Trophoblast cell (in vitro differentiated cells and primary cell): ENCODE results near the gene VMP1.

Source experiments
- DNase-seq, 2 donors: peaks; one replicate each; pipeline ENCODE4 v3.0.0-alpha.2; 2016
- H2AFZ ChIP-seq: 2 replicates; pipeline ENCODE4 v1.6.1; 2013; ENCODE audit warnings: low read length, moderate library complexity, mild to moderate bottlenecking; ENCODE audit not compliant: insufficient read depth, poor library complexity
- H2AK5ac ChIP-seq: 2 replicates; pipeline ENCODE4 v1.6.1; 2013; ENCODE audit warnings: mild to moderate bottlenecking, low read length
- H2BK120ac ChIP-seq: 2 replicates; pipeline ENCODE4 v1.6.1; 2013; ENCODE audit warnings: low read length, mild to moderate bottlenecking, moderate library complexity; ENCODE audit not compliant: insufficient read depth, poor library complexity
- H2BK12ac ChIP-seq: 2 replicates; pipeline ENCODE4 v1.6.1; 2013; ENCODE audit warnings: mild to moderate bottlenecking, low read length, moderate library complexity
- H2BK5ac ChIP-seq: 2 replicates; pipeline ENCODE4 v1.6.1; 2013; ENCODE audit warnings: low read length, low read depth, moderate library complexity, mild to moderate bottlenecking; ENCODE audit not compliant: poor library complexity
- H3K14ac ChIP-seq: 2 replicates; pipeline ENCODE4 v1.6.1; 2013; ENCODE audit warnings: mild to moderate bottlenecking, low read length
- H3K18ac ChIP-seq: 2 replicates; pipeline ENCODE4 v1.6.1; 2013; ENCODE audit warnings: mild to moderate bottlenecking, low read length
- H3K23ac ChIP-seq: 2 replicates; pipeline ENCODE4 v1.6.1; 2013; ENCODE audit warnings: low read length
- H3K27ac ChIP-seq: 2 replicates; pipeline ENCODE4 v1.5.1; 2013; ENCODE audit warnings: low read depth, mild to moderate bottlenecking, inconsistent platforms, low read length, moderate library complexity
- H3K27me3 ChIP-seq: 2 replicates; pipeline ENCODE4 v1.6.1; 2013; ENCODE audit warnings: inconsistent platforms, mild to moderate bottlenecking, low read length, moderate library complexity; ENCODE audit not compliant: insufficient read depth
- H3K36me3 ChIP-seq, 2 experiments: 1 replicate in 1 of 2; 2 replicates in 1 of 2; pipeline ENCODE4 v1.6.1; 2013; ENCODE audit warnings: low read length in 2 of 2, mild to moderate bottlenecking in 2 of 2, moderate library complexity in 1 of 2; ENCODE audit not compliant: insufficient read depth in 2 of 2, control insufficient read depth in 1 of 2
- H3K4ac ChIP-seq: 2 replicates; pipeline ENCODE4 v1.6.1; 2013; ENCODE audit warnings: low read depth, mild to moderate bottlenecking, low read length, moderate library complexity
- H3K4me1 ChIP-seq, 2 experiments: 1 replicate in 1 of 2; 2 replicates in 1 of 2; pipeline ENCODE4 v1.6.1; 2013; ENCODE audit warnings: low read length in 2 of 2, mild to moderate bottlenecking in 2 of 2, moderate library complexity in 1 of 2; ENCODE audit not compliant: insufficient read depth in 2 of 2, control insufficient read depth in 1 of 2
- H3K4me2 ChIP-seq: 2 replicates; pipeline ENCODE4 v1.6.1; 2013; ENCODE audit warnings: inconsistent platforms, mild to moderate bottlenecking, low read length, moderate library complexity
- H3K4me3 ChIP-seq: 2 replicates; pipeline ENCODE4 v1.5.1; 2013; ENCODE audit warnings: mild to moderate bottlenecking, low read depth, low read length, inconsistent platforms
- H3K79me1 ChIP-seq: one replicate; pipeline ENCODE4 v1.6.1; 2013; ENCODE audit warnings: low read length
- H3K79me2 ChIP-seq: 2 replicates; pipeline ENCODE4 v1.6.1; 2013; ENCODE audit warnings: low read length, mild to moderate bottlenecking; ENCODE audit not compliant: control insufficient read depth, insufficient read depth, poor library complexity
- H3K9ac ChIP-seq: 2 replicates; pipeline ENCODE4 v1.6.1; 2013; ENCODE audit warnings: mild to moderate bottlenecking, low read length
- H3K9me3 ChIP-seq: 2 replicates; pipeline ENCODE4 v1.6.1; 2013; ENCODE audit warnings: low read depth, mild to moderate bottlenecking, control low read depth, inconsistent platforms, low read length; ENCODE audit not compliant: insufficient read depth
- H4K12ac ChIP-seq: 2 replicates; pipeline ENCODE4 v1.6.1; 2013; ENCODE audit warnings: low read depth, mild to moderate bottlenecking, low read length, moderate library complexity
- H4K8ac ChIP-seq: 2 replicates; pipeline ENCODE4 v1.6.1; 2013; ENCODE audit warnings: low read depth, mild to moderate bottlenecking, low read length, moderate library complexity
- H4K91ac ChIP-seq: one replicate; pipeline ENCODE4 v1.6.1; 2013; ENCODE audit warnings: low read depth, mild to moderate bottlenecking, low read length, moderate library complexity
- WGBS: extraction: QIAGEN DNeasy Blood & Tissue Kit; methylation state at CpG from one replicate; pipeline ENCODE4 v1.1.7; 2013; ENCODE audit warnings: missing lambda C conversion rate; ENCODE audit not compliant: insufficient read length, insufficient coverage; ENCODE audit errors: extremely low coverage; 5-methylcytosine and 5-hydroxymethylcytosine counted together

Gene VMP1

GRCh38 chr17:59669944-59670343 lies 37.5 kb upstream of the VMP1 start:
- H3K4me2 ChIP-seq: no peak overlapping the region
- no peak overlapping the region for H2BK120ac ChIP-seq
- H2AFZ ChIP-seq: no peak overlapping the region
- no peak overlapping the region for H3K18ac ChIP-seq
- no peak overlapping the region for H2BK12ac ChIP-seq
- H3K14ac ChIP-seq: no peak overlapping the region
- H3K9me3 ChIP-seq: no peaks in the 10 kb centered on the region
- H3K36me3 ChIP-seq: peaks cover 11 to 27% of the 10 kb centered on the region in 2 experiments
- H2BK5ac ChIP-seq: no peak overlapping the region
- no peaks in the 10 kb centered on the region for H3K4me1 ChIP-seq
- H3K9ac ChIP-seq: no peak overlapping the region
- H3K79me2 ChIP-seq: no peaks in the 10 kb centered on the region
- no peak for DNase-seq
- no peak overlapping the region for H3K27ac ChIP-seq
- no peak overlapping the region for H4K12ac ChIP-seq
- no CpG with 5 or more reads among the region's 1 CpG for WGBS
- no peaks in the 10 kb centered on the region for H3K27me3 ChIP-seq
- no peaks in the 10 kb centered on the region for H3K79me1 ChIP-seq
- H3K4me3 ChIP-seq: no peak overlapping the region
- no peak overlapping the region for H3K4ac ChIP-seq
- no peak overlapping the region for H4K8ac ChIP-seq
- no peak overlapping the region for H2AK5ac ChIP-seq
- no peak overlapping the region for H4K91ac ChIP-seq
- no peak overlapping the region for H3K23ac ChIP-seq

GRCh38 chr17:59671386-59671785 lies 36.1 kb upstream of the VMP1 start:
- no peak overlapping the region for H3K4ac ChIP-seq
- H3K4me3 ChIP-seq: no peak overlapping the region
- H3K27ac ChIP-seq: no peak overlapping the region
- no peak overlapping the region for H4K12ac ChIP-seq
- no peak overlapping the region for H2AFZ ChIP-seq
- H3K9ac ChIP-seq: no peak overlapping the region
- WGBS: no CpG with 5 or more reads among the region's 1 CpG
- H3K36me3 ChIP-seq: peaks cover 8 to 23% of the 10 kb centered on the region in 2 experiments
- no peak overlapping the region for H3K14ac ChIP-seq
- H2BK120ac ChIP-seq: no peak overlapping the region
- no peak for DNase-seq
- no peaks in the 10 kb centered on the region for H3K79me1 ChIP-seq
- no peak overlapping the region for H2AK5ac ChIP-seq
- H3K23ac ChIP-seq: no peak overlapping the region
- H3K79me2 ChIP-seq: no peaks in the 10 kb centered on the region
- no peak overlapping the region for H3K18ac ChIP-seq
- no peaks in the 10 kb centered on the region for H3K27me3 ChIP-seq
- no peak overlapping the region for H4K8ac ChIP-seq
- no peaks in the 10 kb centered on the region for H3K9me3 ChIP-seq
- no peak overlapping the region for H2BK12ac ChIP-seq
- H4K91ac ChIP-seq: no peak overlapping the region
- H2BK5ac ChIP-seq: no peak overlapping the region
- no peaks in the 10 kb centered on the region for H3K4me1 ChIP-seq
- H3K4me2 ChIP-seq: no peak overlapping the region

- Histone ChIP-seq H3K23ac (no peak overlapping the region), H3K14ac (no peak overlapping the region), H3K9me3 (no peaks in the 10 kb centered on the region), H3K36me3 (peaks cover 17 to 29% of the 10 kb centered on the region in 2 experiments), H2BK5ac (no peak overlapping the region), H3K4me2 (no peak overlapping the region), H3K4ac (no peak overlapping the region), H3K4me3 (no peak overlapping the region), H2AFZ (no peak overlapping the region), H3K27me3 (no peaks in the 10 kb centered on the region), H3K4me1 (no peaks in the 10 kb centered on the region), H3K79me1 (no peaks in the 10 kb centered on the region), H2BK12ac (no peak overlapping the region), H2BK120ac (no peak overlapping the region), H3K9ac (no peak overlapping the region), H3K79me2 (no peaks in the 10 kb centered on the region), H4K12ac (no peak overlapping the region), H4K8ac (no peak overlapping the region), H3K18ac (no peak overlapping the region), H3K27ac (no peak overlapping the region), H2AK5ac (no peak overlapping the region), H4K91ac (no peak overlapping the region)
- no CpG with 5 or more reads among the region's 1 CpG for WGBS
- no peak for DNase-seq
These were observed 32.2 kb upstream of the VMP1 start for GRCh38 chr17:59675231-59675630.

GRCh38 chr17:59676716-59677115 lies 30.7 kb upstream of the VMP1 start:
- Histone ChIP-seq H2AK5ac (no peak overlapping the region), H3K14ac (no peak overlapping the region), H3K4me1 (no peaks in the 10 kb centered on the region), H3K4me3 (no peak overlapping the region), H3K4me2 (no peak overlapping the region), H3K79me1 (no peaks in the 10 kb centered on the region), H2BK5ac (no peak overlapping the region), H2AFZ (no peak overlapping the region), H3K18ac (no peak overlapping the region), H4K12ac (no peak overlapping the region), H3K27me3 (no peaks in the 10 kb centered on the region), H2BK12ac (no peak overlapping the region), H3K27ac (no peak overlapping the region), H3K36me3 (peaks cover 17 to 32% of the 10 kb centered on the region in 2 experiments), H3K79me2 (no peaks in the 10 kb centered on the region), H3K23ac (no peak overlapping the region), H2BK120ac (no peak overlapping the region), H3K9me3 (no peaks in the 10 kb centered on the region), H3K4ac (no peak overlapping the region), H3K9ac (no peak overlapping the region), H4K8ac (no peak overlapping the region), H4K91ac (no peak overlapping the region)
- DNase-seq: no peak
- WGBS: no CpG with 5 or more reads among the region's 7 CpGs
